ENCODE results near the gene OSBP2.
"Not testable (repeated sequence)": the region's sequence is repeated elsewhere in the genome, so short reads cannot be mapped to it uniquely, and the experiment has no call there.

OSBP2 gene

GRCh38 chr22:30721741-30722140 lies 27.1 kb downstream of the OSBP2 start:
- TF ChIP-seq CTCF (conservative IDR thresholded peaks at IDR 0.05) = no peak
- H3K27ac ChIP-seq = no peak overlapping the region

- no peak for TF ChIP-seq CTCF (conservative IDR thresholded peaks at IDR 0.05)
- H3K27ac ChIP-seq = no peak overlapping the region
Measured at GRCh38 chr22:30728826-30729225, 34.2 kb downstream of the OSBP2 start.

GRCh38 chr22:30731658-30732057 lies 37.0 kb downstream of the OSBP2 start:
- H3K27ac ChIP-seq = no peak overlapping the region
- no peak for TF ChIP-seq CTCF (conservative IDR thresholded peaks at IDR 0.05)

- TF ChIP-seq CTCF (conservative IDR thresholded peaks at IDR 0.05) = no peak
- H3K27ac ChIP-seq = no peak overlapping the region
Measured at GRCh38 chr22:30732426-30732825, 37.8 kb downstream of the OSBP2 start.

GRCh38 chr22:30733181-30733631 lies 38.5 kb downstream of the OSBP2 start:
- H3K27ac ChIP-seq = no peak overlapping the region
- TF ChIP-seq CTCF (conservative IDR thresholded peaks at IDR 0.05) = no peak

GRCh38 chr22:30740007-30740406 lies 45.3 kb downstream of the OSBP2 start:
- H3K27ac ChIP-seq = not testable (repeated sequence)

- not testable (repeated sequence) for H3K27ac ChIP-seq
Measured at GRCh38 chr22:30740511-30740910, 45.8 kb downstream of the OSBP2 start.

GRCh38 chr22:30742291-30743256 lies 47.9 kb downstream of the OSBP2 start:
- TF ChIP-seq CTCF (conservative IDR thresholded peaks at IDR 0.05) = no peak

More at GRCh38 chr22:30742291-30743256, 47.9 kb downstream of the OSBP2 start:
- no peak overlapping the region for H3K27ac ChIP-seq

Data from VCaP (cell line).